Type B pancreatic cell (in vitro differentiated cells): ENCODE results near the gene KLF16. TPM values are rescaled to one million over a fixed set of nuclear protein-coding genes. Genes with fewer than 3 reads are reported as not detected.
A peak's percentile ranks its signal among the peaks of the same experiment; 100 is the strongest.

Experiments
- DNase-seq: peaks from one replicate; pipeline ENCODE4 v3.0.0; 2021; ENCODE audit warnings: mixed read lengths; ENCODE audit not compliant: unreplicated experiment; ENCODE audit errors: extremely low spot score
- H3K27ac Mint-ChIP-seq: 2 replicates; pipeline ENCODE4 v1.8.0; 2021; ENCODE audit warnings: mild to moderate bottlenecking, mixed read lengths
- H3K27me3 Mint-ChIP-seq: 2 replicates; pipeline ENCODE4 v1.8.0; 2021; ENCODE audit warnings: mixed read lengths
- H3K36me3 Mint-ChIP-seq: 2 replicates; pipeline ENCODE4 v1.8.0; 2021; ENCODE audit warnings: mixed read lengths
- H3K4me1 Mint-ChIP-seq: one replicate; pipeline ENCODE4 v1.8.0; 2021; ENCODE audit warnings: mixed read lengths; ENCODE audit not compliant: unreplicated experiment
- H3K4me3 Mint-ChIP-seq: 2 replicates; pipeline ENCODE4 v1.8.0; 2021; ENCODE audit warnings: mild to moderate bottlenecking, mixed read lengths
- H3K9me3 Mint-ChIP-seq: 2 replicates; pipeline ENCODE4 v1.8.0; 2021; ENCODE audit warnings: mixed read lengths
- CTCF ChIP-seq: fragments of 200-600 bp; sonication (generic); conservative IDR thresholded peaks from 2 replicates; pipeline ENCODE4 v1.5.0; 2021; ENCODE audit warnings: antibody characterized with exemption, mild to moderate bottlenecking
- total RNA-seq: library from RNA; stranded (reverse); gene quantifications from 2 replicates; pipeline ENCODE4 v1.2.1, GENCODE V29; 2021; ENCODE audit warnings: low replicate concordance

Gene KLF16
- total RNA-seq, 1 donor from 2014 or later: 17.9 TPM

DNA sequence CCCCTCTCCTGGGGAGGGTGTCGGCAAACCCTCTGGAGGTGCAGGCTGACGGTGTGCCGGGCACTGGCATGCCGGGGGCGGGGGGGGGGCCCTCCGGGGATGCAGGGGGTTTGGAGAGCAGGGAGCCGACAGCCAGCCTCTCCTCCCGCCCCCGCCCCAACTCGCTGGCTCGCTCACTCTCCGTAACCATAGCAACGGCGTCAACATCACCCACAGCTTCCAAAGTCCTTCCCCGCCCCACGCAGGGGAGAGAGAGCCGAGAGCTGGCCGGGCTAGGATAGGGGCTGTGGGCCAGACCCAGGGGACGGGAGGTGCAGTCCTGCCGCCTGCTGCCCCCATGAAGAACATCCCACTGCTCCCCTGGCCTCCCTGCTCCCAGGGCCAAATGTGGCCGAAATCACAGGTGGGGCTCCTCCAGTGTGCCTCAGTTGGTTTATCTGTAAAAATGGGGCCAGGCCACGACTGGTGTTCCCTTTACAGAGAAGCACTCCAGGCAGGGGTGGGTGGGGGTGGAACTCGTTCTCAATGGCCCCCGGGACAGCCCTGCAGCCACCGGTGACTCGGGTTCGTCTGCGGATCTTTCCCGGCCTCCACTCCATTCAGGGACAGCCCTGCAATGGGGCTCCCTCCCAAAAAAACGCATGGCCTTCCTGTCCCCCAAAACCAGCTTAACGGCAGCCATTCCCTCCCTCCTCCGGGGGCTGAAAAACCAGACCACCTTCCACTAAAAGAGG, 3.2 kb downstream of the KLF16 start:
- peak overlapping the region; percentile 43 for H3K27ac Mint-ChIP-seq
- no peak for TF ChIP-seq CTCF
- peaks cover 15% of the 10 kb centered on the region for H3K27me3 Mint-ChIP-seq
- no peak for DNase-seq
- H3K4me1 Mint-ChIP-seq: peaks cover 12% of the 10 kb centered on the region
- H3K9me3 Mint-ChIP-seq: no peaks in the 10 kb centered on the region
- H3K4me3 Mint-ChIP-seq: peak overlapping the region; percentile 91
- no peaks in the 10 kb centered on the region for H3K36me3 Mint-ChIP-seq

DNA sequence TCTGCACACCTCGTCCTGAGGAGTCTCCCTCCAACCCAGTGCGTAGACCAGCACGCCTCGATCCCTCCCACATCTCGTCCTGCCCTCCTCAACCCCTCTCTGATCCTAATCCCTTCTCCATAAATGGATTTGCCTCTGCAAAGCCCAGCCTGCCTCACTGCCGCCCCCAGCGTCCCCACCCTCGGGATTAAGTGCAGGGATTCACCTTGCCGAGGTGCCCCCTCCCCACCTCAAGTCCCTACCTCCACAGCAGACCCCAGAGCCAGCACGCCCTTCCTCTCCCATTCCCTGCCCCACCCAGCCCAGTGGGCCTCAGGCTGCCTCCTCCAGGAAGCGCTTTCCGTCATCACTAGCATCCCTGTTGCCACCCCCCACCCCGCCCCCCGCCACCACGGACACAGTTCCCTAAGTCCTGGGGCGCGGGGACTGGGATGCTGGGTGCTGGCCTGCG, 4.0 kb downstream of the KLF16 start:
- Mint-ChIP-seq H3K27ac (peak overlapping the region; percentile 89), H3K36me3 (no peaks in the 10 kb centered on the region), H3K4me3 (peak overlapping the region; percentile 82), H3K9me3 (no peaks in the 10 kb centered on the region), H3K27me3 (peaks cover 15% of the 10 kb centered on the region), H3K4me1 (peaks cover 12% of the 10 kb centered on the region)
- DNase-seq: no peak
- no peak for TF ChIP-seq CTCF

GRCh38 chr19:1858412-1859081, 4.8 kb downstream of the KLF16 start:
- no peak for TF ChIP-seq CTCF
- peaks cover 12% of the 10 kb centered on the region for H3K4me1 Mint-ChIP-seq

DNA sequence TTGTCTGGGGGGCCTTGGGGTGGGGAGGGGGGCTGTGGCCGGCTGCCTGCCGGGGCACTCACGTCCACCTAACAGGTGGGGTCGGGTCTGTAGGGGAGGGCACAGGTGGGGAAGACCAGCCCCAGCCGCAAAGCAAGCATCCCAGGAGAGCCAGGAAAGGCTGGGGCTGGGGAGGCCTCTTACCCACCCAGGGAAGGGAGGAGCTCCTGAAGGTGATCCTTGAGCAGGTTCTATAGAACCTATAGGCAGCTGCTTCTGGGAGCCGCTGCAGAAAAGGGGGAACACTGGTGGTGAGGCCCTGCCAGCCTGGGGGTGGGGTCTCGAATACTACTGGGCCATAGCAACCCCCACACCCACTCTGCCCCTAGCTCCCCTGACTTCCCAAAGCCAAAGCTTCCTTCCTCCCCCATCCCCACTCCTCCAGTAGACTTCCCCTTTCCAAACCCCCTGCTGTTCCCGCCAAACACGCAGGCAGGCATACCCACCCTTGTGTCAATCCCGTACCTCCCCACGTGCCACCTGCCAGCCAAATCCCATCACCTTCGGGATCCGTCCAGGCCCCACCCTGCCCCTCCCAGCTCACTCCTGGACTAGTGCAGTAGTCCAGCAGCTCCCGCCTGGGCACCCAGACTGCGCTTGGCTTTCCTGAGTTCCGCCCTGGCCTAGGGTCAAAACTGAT, 5.6 kb downstream of the KLF16 start:
- Mint-ChIP-seq H3K9me3 (no peaks in the 10 kb centered on the region), H3K27ac (peak overlapping the region; percentile 76), H3K36me3 (no peaks in the 10 kb centered on the region), H3K27me3 (peaks cover 15% of the 10 kb centered on the region), H3K4me3 (peak overlapping the region; percentile 73), H3K4me1 (peaks cover 18% of the 10 kb centered on the region)
- TF ChIP-seq CTCF: no peak
- DNase-seq: no peak

More at GRCh38 chr19:1858412-1859081, 4.8 kb downstream of the KLF16 start:
- Mint-ChIP-seq H3K27ac (peak overlapping the region; percentile 76), H3K9me3 (no peaks in the 10 kb centered on the region), H3K36me3 (no peaks in the 10 kb centered on the region), H3K4me3 (peak overlapping the region; percentile 54), H3K27me3 (peaks cover 15% of the 10 kb centered on the region)
- DNase-seq: no peak

- H3K9me3 Mint-ChIP-seq: no peaks in the 10 kb centered on the region
- DNase-seq: no peak
- peak overlapping the region; percentile 74 for H3K4me3 Mint-ChIP-seq
- peaks cover 10% of the 10 kb centered on the region for H3K27me3 Mint-ChIP-seq
- H3K27ac Mint-ChIP-seq: peak overlapping the region; percentile 76
- H3K36me3 Mint-ChIP-seq: no peaks in the 10 kb centered on the region
- TF ChIP-seq CTCF: no peak
- peaks cover 18% of the 10 kb centered on the region for H3K4me1 Mint-ChIP-seq
Measured at GRCh38 chr19:1856698-1857603, 6.4 kb downstream of the KLF16 start.
